ENCODE measurements around the gene SGMS2.

DNA sequence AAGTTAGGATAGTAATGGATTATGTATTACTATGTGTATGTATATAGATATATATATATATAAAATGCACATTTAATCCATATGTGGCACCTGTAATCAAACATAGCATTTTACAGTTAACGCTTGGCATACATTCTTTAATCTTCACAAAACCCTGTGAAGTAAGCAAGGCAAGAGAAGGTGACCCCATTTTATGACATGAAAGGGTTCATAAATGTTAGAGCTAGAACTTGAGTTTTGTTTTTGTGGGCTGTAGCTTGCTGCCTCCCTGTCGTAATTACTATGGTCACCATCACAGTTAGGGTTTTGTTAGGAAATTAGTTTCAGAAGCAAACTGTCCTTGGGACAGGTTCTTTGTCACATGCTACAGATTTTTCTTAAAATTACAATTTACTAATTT is 92.8 kb downstream of the SGMS2 start:
- TF ChIP-seq, protein P1, sequence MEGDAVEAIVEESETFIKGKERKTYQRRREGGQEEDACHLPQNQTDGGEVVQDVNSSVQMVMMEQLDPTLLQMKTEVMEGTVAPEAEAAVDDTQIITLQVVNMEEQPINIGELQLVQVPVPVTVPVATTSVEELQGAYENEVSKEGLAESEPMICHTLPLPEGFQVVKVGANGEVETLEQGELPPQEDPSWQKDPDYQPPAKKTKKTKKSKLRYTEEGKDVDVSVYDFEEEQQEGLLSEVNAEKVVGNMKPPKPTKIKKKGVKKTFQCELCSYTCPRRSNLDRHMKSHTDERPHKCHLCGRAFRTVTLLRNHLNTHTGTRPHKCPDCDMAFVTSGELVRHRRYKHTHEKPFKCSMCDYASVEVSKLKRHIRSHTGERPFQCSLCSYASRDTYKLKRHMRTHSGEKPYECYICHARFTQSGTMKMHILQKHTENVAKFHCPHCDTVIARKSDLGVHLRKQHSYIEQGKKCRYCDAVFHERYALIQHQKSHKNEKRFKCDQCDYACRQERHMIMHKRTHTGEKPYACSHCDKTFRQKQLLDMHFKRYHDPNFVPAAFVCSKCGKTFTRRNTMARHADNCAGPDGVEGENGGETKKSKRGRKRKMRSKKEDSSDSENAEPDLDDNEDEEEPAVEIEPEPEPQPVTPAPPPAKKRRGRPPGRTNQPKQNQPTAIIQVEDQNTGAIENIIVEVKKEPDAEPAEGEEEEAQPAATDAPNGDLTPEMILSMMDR (tag by site-specific recombination; IDR thresholded peaks at IDR 0.05) = no peak
- no peak for TF ChIP-seq BCL11B (tag by site-specific recombination; IDR thresholded peaks at IDR 0.05; ENCODE audit: low read depth)
- no peak for TF ChIP-seq YY1 (tag by site-specific recombination; IDR thresholded peaks at IDR 0.05)
- TF ChIP-seq, protein P2, sequence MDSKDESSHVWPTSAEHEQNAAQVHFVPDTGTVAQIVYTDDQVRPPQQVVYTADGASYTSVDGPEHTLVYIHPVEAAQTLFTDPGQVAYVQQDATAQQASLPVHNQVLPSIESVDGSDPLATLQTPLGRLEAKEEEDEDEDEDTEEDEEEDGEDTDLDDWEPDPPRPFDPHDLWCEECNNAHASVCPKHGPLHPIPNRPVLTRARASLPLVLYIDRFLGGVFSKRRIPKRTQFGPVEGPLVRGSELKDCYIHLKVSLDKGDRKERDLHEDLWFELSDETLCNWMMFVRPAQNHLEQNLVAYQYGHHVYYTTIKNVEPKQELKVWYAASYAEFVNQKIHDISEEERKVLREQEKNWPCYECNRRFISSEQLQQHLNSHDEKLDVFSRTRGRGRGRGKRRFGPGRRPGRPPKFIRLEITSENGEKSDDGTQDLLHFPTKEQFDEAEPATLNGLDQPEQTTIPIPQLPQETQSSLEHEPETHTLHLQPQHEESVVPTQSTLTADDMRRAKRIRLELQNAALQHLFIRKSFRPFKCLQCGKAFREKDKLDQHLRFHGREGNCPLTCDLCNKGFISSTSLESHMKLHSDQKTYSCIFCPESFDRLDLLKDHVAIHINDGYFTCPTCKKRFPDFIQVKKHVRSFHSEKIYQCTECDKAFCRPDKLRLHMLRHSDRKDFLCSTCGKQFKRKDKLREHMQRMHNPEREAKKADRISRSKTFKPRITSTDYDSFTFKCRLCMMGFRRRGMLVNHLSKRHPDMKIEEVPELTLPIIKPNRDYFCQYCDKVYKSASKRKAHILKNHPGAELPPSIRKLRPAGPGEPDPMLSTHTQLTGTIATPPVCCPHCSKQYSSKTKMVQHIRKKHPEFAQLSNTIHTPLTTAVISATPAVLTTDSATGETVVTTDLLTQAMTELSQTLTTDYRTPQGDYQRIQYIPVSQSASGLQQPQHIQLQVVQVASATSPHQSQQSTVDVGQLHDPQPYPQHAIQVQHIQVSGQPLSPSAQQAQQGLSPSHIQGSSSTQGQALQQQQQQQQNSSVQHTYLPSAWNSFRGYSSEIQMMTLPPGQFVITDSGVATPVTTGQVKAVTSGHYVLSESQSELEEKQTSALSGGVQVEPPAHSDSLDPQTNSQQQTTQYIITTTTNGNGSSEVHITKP (tag by site-specific recombination; IDR thresholded peaks at IDR 0.05) = no peak
- no peak for TF ChIP-seq ZNF23 (tag by site-specific recombination; IDR thresholded peaks at IDR 0.05; ENCODE audit: borderline replicate concordance)
- no peak for TF ChIP-seq ZNF10 (tag by site-specific recombination; IDR thresholded peaks at IDR 0.05)
- TF ChIP-seq ZNF37A (tag by site-specific recombination; IDR thresholded peaks at IDR 0.05) = no peak
- no peak for TF ChIP-seq TCF7L2 (IDR thresholded peaks at IDR 0.05; ENCODE audit: borderline replicate concordance, low read depth, low read length)
- no peak for TF ChIP-seq ZNF654 (tag by site-specific recombination; IDR thresholded peaks at IDR 0.05; ENCODE audit: low read depth)
- no peak for TF ChIP-seq ZNF184 (tag by site-specific recombination; IDR thresholded peaks at IDR 0.05)
- TF ChIP-seq ZBTB17 (tag by site-specific recombination; IDR thresholded peaks at IDR 0.05) = no peak
- TF ChIP-seq, protein P3, sequence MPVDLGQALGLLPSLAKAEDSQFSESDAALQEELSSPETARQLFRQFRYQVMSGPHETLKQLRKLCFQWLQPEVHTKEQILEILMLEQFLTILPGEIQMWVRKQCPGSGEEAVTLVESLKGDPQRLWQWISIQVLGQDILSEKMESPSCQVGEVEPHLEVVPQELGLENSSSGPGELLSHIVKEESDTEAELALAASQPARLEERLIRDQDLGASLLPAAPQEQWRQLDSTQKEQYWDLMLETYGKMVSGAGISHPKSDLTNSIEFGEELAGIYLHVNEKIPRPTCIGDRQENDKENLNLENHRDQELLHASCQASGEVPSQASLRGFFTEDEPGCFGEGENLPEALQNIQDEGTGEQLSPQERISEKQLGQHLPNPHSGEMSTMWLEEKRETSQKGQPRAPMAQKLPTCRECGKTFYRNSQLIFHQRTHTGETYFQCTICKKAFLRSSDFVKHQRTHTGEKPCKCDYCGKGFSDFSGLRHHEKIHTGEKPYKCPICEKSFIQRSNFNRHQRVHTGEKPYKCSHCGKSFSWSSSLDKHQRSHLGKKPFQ (tag by site-specific recombination; IDR thresholded peaks at IDR 0.05) = no peak

Data from HEK293 (cell line).